ENCODE measurements around the gene NRARP.
A peak's percentile ranks its signal among the peaks of the same experiment; 100 is the strongest.

The NRARP gene

GRCh38 chr9:137304383-137305059, 2.5 kb upstream of the NRARP start:
- no peak for TF ChIP-seq CTCF (IDR thresholded peaks at IDR 0.05; ENCODE audit: control insufficient read depth, insufficient read depth, low read depth, low read length, missing control alignments)
- no peak for DNase-seq (ENCODE audit: low read depth)
- no peak overlapping the region for H3K4me3 ChIP-seq (ENCODE audit: control insufficient read depth, low read depth, low read length)

GRCh38 chr9:137303893-137304382, 1.9 kb upstream of the NRARP start:
- H3K4me3 ChIP-seq (ENCODE audit: control insufficient read depth, low read depth, low read length): no peak overlapping the region
- DNase-seq (ENCODE audit: low read depth): no peak
- no peak for TF ChIP-seq CTCF (IDR thresholded peaks at IDR 0.05; ENCODE audit: control insufficient read depth, insufficient read depth, low read depth, low read length, missing control alignments)

- no peak for TF ChIP-seq CTCF (IDR thresholded peaks at IDR 0.05; ENCODE audit: control insufficient read depth, insufficient read depth, low read depth, low read length, missing control alignments)
- DNase-seq (ENCODE audit: low read depth): no peak
- H3K4me3 ChIP-seq (ENCODE audit: control insufficient read depth, low read depth, low read length): no peak overlapping the region
Observed at GRCh38 chr9:137303151-137303892, 1.3 kb upstream of the NRARP start.

- H3K4me3 ChIP-seq (ENCODE audit: control insufficient read depth, low read depth, low read length): peak overlapping the region; percentile 40
- DNase-seq (ENCODE audit: low read depth): no peak
- TF ChIP-seq CTCF (IDR thresholded peaks at IDR 0.05; ENCODE audit: control insufficient read depth, insufficient read depth, low read depth, low read length, missing control alignments): peak; percentile 56
Observed at GRCh38 chr9:137302449-137303150, 529 bp upstream of the NRARP start.

- no peak for DNase-seq (ENCODE audit: low read depth)
- TF ChIP-seq CTCF (IDR thresholded peaks at IDR 0.05; ENCODE audit: control insufficient read depth, insufficient read depth, low read depth, low read length, missing control alignments): no peak
- peak overlapping the region; percentile 26 for H3K4me3 ChIP-seq (ENCODE audit: control insufficient read depth, low read depth, low read length)
Observed at GRCh38 chr9:137301081-137301947, 757 bp downstream of the NRARP start.
